GM19240 (cell line): ENCODE measurements around the gene TMUB2.
"Not testable (repeated sequence)": the region's sequence is repeated elsewhere in the genome, so short reads cannot be mapped to it uniquely, and the experiment has no call there.

Experiments
- DNase-seq: peaks from one replicate; pipeline ENCODE4 v3.0.0; 2011; ENCODE audit warnings: low spot score; ENCODE audit not compliant: insufficient read length

Gene TMUB2

GRCh38 chr17:44186307-44187130, at the start of gene TMUB2:
TSS of gene TMUB2 (plus strand) at chr17:44186972. CDS start at chr17:44187709, 737 bp downstream.
- peak; percentile 100 for DNase-seq

- DNase-seq = no peak
Observed at GRCh38 chr17:44137891-44138709, 48.7 kb upstream of the TMUB2 start.

- DNase-seq = not testable (repeated sequence)
Observed at GRCh38 chr17:44143921-44144320, 42.9 kb upstream of the TMUB2 start.

- DNase-seq = no peak
Observed at GRCh38 chr17:44144966-44145739, 41.6 kb upstream of the TMUB2 start.

GRCh38 chr17:44146375-44147346, 40.1 kb upstream of the TMUB2 start:
- no peak for DNase-seq

GRCh38 chr17:44147812-44148211, 39.0 kb upstream of the TMUB2 start:
- DNase-seq = no peak

- not testable (repeated sequence) for DNase-seq
Observed at GRCh38 chr17:44149066-44149465, 37.7 kb upstream of the TMUB2 start.

GRCh38 chr17:44149750-44150329, 36.9 kb upstream of the TMUB2 start:
- DNase-seq = no peak

- no peak for DNase-seq
Observed at GRCh38 chr17:44152875-44153274, 33.9 kb upstream of the TMUB2 start.

GRCh38 chr17:44155488-44155887, 31.3 kb upstream of the TMUB2 start:
- no peak for DNase-seq

- DNase-seq = no peak
Observed at GRCh38 chr17:44159519-44160210, 27.1 kb upstream of the TMUB2 start.

- DNase-seq = no peak
Observed at GRCh38 chr17:44164476-44164875, 22.3 kb upstream of the TMUB2 start.

GRCh38 chr17:44167181-44167861, 19.5 kb upstream of the TMUB2 start:
- DNase-seq = no peak

- no peak for DNase-seq
Observed at GRCh38 chr17:44170135-44170498, 16.7 kb upstream of the TMUB2 start.

GRCh38 chr17:44170499-44171201, 16.1 kb upstream of the TMUB2 start, which contains the start of gene ASB16:
TSS of gene ASB16 (plus strand) at chr17:44170704. CDS start at chr17:44170790, 86 bp downstream.
- no peak for DNase-seq

GRCh38 chr17:44171931-44172455, 14.8 kb upstream of the TMUB2 start:
- no peak for DNase-seq

- no peak for DNase-seq
Observed at GRCh38 chr17:44174427-44174826, 12.3 kb upstream of the TMUB2 start.

GRCh38 chr17:44176257-44176656, 10.5 kb upstream of the TMUB2 start:
- DNase-seq = no peak
